Psoas muscle (tissue), 8 donors: ENCODE data around the gene ACTN2. TPM values are rescaled to one million over a fixed set of nuclear protein-coding genes. Genes with fewer than 3 reads are reported as not detected.
A peak's percentile ranks its signal among the peaks of the same experiment; 100 is the strongest.

Experiments used
- ATAC-seq, 4 donors: fragments of 200-7000 bp; cut with Tn5 transposase; one replicate each; pipeline ENCODE4 v1.9.1; 2020; ENCODE audit warnings: moderate library complexity in 3 of 4, mild to moderate bottlenecking in 2 of 4
- DNase-seq, 2 donors: peaks; one replicate each; pipeline ENCODE4 v3.0.0-alpha.2; 2020
- H3K27ac ChIP-seq: fragments of 200-600 bp; one replicate; pipeline ENCODE4 v1.8.0; 2022
- H3K27me3 ChIP-seq, 3 donors: fragments of 200-600 bp in 1 of 3; one replicate each; pipeline versions ENCODE4 v1.6.1 to v1.8.0; 2013 to 2022; ENCODE audit warnings: low read length in 2 of 3, mild to moderate bottlenecking in 2 of 3, moderate library complexity in 1 of 3; ENCODE audit not compliant: insufficient read depth in 3 of 3
- H3K36me3 ChIP-seq, 2 donors: fragments of 200-600 bp in 1 of 2; one replicate each; pipeline versions ENCODE4 v1.6.1 to v1.8.0; 2013 to 2022; ENCODE audit warnings: low read depth in 1 of 2, mild to moderate bottlenecking in 1 of 2, moderate library complexity in 1 of 2; ENCODE audit not compliant: insufficient read depth in 1 of 2
- H3K4me1 ChIP-seq: fragments of 200-600 bp; one replicate; pipeline ENCODE4 v1.8.0; 2022
- H3K4me3 ChIP-seq: fragments of 200-600 bp; one replicate; pipeline ENCODE4 v1.8.0; 2022; ENCODE audit warnings: mild to moderate bottlenecking
- H3K9me3 ChIP-seq: fragments of 200-600 bp; one replicate; pipeline ENCODE4 v1.8.0; 2022
- WGBS, 3 donors: extraction: QIAGEN DNeasy Blood & Tissue Kit; methylation state at CpG; one replicate each; pipeline versions ENCODE4 v1.1.6 to v1.1.7; 2013; 5-methylcytosine and 5-hydroxymethylcytosine counted together
- intact Hi-C, 2 donors: fragments of 100-400 bp; cut with DNase I; formaldehyde crosslinking; loops; one replicate each; pipeline versions ENCODE4 v1.11.0 to v1.14.2; 2022
- polyA plus RNA-seq, 3 donors: library from polyadenylated mRNA; stranded (reverse); fragments of 200-250 nt; gene quantifications; one replicate each; pipeline ENCODE4 v1.2.3, GENCODE V29; 2013
- total RNA-seq, 4 donors: library from RNA; stranded (reverse); fragmentation: NEBNext Ultra II Directional in 2 of 4; extraction: Animal tissue kit (Norgen Biotek cat#: 25700) in 2 of 4; gene quantifications; one replicate each; pipeline versions ENCODE4 v1.2.1 to v1.2.4, GENCODE V29; 2021 to 2023
- TF ChIP-seq, protein P1 (sequence below): fragments of 200-600 bp; IDR thresholded peaks from one replicate; pipeline ENCODE4 v1.8.0; 2022; ENCODE audit warnings: antibody characterized with exemption
- donor health status: healthy with polysubstance abuse.
- donor health status: DM: no; HTN: no; CAD: no; lungs with moderate emphysema.
- donor health status: Bipolar disorder and iron deficiency.
- donor health status: healthy.
- donor health status: DM: yes; HTN: yes; CAD: no.
- donor health status: DM: no; HTN: no; CAD: no.
- donor health status: DM: no; HTN: no; CAD: no.
- donor health status: DM: yes; HTN: yes; CAD: no.

ACTN2 gene
- total and polyA plus RNA-seq, 7 donors = 792 to 4,645 (median 2,645) TPM

GRCh38 chr1:236724049-236724448, 37.8 kb downstream of the ACTN2 start:
- Histone ChIP-seq H3K27me3 (no peaks in the 10 kb centered on the region), H3K4me1 (peaks cover 4% of the 10 kb centered on the region), H3K36me3 (peaks cover 0 to 90% of the 10 kb centered on the region in 2 donors), H3K4me3 (no peak overlapping the region), H3K27ac (peak overlapping the region; percentile 39), H3K9me3 (no peaks in the 10 kb centered on the region)
- ATAC-seq (peak in 1 of 4 donors; percentile 14), DNase-seq (no peak)
- intact Hi-C loops = loop anchor here in 1 of 2 donors (10.0 kb wide), 1 partner anchor 119 kb away; the partner anchor contains the start of gene HEATR1
- TF ChIP-seq, protein P1, sequence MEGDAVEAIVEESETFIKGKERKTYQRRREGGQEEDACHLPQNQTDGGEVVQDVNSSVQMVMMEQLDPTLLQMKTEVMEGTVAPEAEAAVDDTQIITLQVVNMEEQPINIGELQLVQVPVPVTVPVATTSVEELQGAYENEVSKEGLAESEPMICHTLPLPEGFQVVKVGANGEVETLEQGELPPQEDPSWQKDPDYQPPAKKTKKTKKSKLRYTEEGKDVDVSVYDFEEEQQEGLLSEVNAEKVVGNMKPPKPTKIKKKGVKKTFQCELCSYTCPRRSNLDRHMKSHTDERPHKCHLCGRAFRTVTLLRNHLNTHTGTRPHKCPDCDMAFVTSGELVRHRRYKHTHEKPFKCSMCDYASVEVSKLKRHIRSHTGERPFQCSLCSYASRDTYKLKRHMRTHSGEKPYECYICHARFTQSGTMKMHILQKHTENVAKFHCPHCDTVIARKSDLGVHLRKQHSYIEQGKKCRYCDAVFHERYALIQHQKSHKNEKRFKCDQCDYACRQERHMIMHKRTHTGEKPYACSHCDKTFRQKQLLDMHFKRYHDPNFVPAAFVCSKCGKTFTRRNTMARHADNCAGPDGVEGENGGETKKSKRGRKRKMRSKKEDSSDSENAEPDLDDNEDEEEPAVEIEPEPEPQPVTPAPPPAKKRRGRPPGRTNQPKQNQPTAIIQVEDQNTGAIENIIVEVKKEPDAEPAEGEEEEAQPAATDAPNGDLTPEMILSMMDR = no peak
- WGBS, 3 donors = 55 to 63% (median 63%) methylated on average over 6 of the region's 6 CpGs

DNA sequence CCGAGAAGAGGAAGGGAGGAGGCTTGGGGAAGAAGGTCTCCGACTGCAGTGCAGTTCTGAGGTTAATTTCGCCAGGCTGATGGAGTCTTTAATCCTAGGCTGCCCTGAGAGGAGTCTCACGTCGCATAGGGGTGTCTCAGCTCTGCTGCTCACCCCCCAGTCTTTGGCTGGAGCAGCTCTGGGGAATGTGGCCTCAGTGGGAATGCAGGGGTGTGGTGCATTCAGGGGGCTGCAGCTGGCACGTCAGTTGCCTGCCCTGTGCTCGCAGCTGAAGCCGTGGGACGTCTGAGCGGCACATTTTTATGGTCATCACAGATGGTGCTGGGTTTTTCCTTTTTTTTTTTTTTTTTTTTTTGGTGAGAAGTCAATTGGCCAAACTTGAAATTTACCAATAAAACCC, 38.2 kb downstream of the ACTN2 start:
- Histone ChIP-seq H3K9me3 (no peaks in the 10 kb centered on the region), H3K4me3 (no peak overlapping the region), H3K27me3 (no peaks in the 10 kb centered on the region), H3K4me1 (peaks cover 4% of the 10 kb centered on the region), H3K27ac (peak overlapping the region; percentile 39), H3K36me3 (peaks cover 0 to 90% of the 10 kb centered on the region in 2 donors)
- ATAC-seq (peak in 2 of 4 donors; percentile 5 to 26), DNase-seq (no peak)
- 49 to 60% (median 56%) methylated on average over 10 of the region's 10 CpGs for WGBS, 3 donors
- intact Hi-C loops = loop anchor here in 1 of 2 donors (10.0 kb wide), 1 partner anchor 120 kb away; the partner anchor contains the start of gene HEATR1
- TF ChIP-seq, protein P1 = no peak

GRCh38 chr1:236725668-236726067, 39.4 kb downstream of the ACTN2 start:
- H3K27me3 ChIP-seq = no peaks in the 10 kb centered on the region
- intact Hi-C loops = loop anchor here in 1 of 2 donors (10.0 kb wide), 1 partner anchor 121 kb away; the partner anchor contains the start of gene HEATR1
- peak overlapping the region; percentile 39 for H3K27ac ChIP-seq
- H3K9me3 ChIP-seq = no peaks in the 10 kb centered on the region
- no peak overlapping the region for H3K4me3 ChIP-seq
- peaks cover 0 to 89% of the 10 kb centered on the region in 2 donors for H3K36me3 ChIP-seq
- ATAC-seq (no peak), DNase-seq (no peak)
- 46 to 57% (median 47%) methylated on average over 3 of the region's 3 CpGs for WGBS, 3 donors
- peaks cover 4% of the 10 kb centered on the region for H3K4me1 ChIP-seq
- TF ChIP-seq, protein P1 = no peak

DNA sequence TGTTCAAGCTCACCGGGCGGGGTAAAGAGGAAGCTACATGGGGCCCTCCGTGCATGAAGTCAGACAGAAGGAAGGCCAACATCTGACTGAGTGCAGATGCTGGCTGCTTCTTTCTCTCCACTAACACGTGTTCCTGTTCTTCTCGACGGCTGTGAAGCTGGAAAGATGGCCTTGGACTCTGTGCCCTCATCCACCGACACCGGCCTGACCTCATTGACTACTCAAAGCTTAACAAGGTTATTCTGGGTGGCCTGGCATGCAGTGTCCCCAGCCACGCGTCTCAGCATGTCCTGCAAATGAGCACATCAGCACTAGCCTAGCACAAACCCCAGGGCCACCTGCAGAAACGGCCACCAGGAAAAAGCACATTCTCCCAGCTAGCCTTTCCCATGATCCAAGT, 41.2 kb downstream of the ACTN2 start:
- TF ChIP-seq, protein P1 = no peak
- Histone ChIP-seq H3K27me3 (no peaks in the 10 kb centered on the region), H3K9me3 (no peaks in the 10 kb centered on the region), H3K36me3 (peaks cover 0 to 90% of the 10 kb centered on the region in 2 donors), H3K4me1 (no peaks in the 10 kb centered on the region), H3K4me3 (no peak overlapping the region), H3K27ac (peak overlapping the region; percentile 70)
- ATAC-seq (peak; percentile 42 to 84 (median 64)), DNase-seq (peak in 1 of 2 donors; percentile 74)
- intact Hi-C loops = loop anchor here in 1 of 2 donors (10.0 kb wide), 1 partner anchor 123 kb away; the partner anchor contains the start of gene HEATR1
- WGBS, 3 donors = 38 to 45% (median 43%) methylated on average over 11 of the region's 11 CpGs
